ENCODE measurements around the gene SIT1.

The SIT1 gene

GRCh38 chr9:35657546-35658136 lies 6.9 kb upstream of the SIT1 start, which contains the start of gene RMRP:
Gene RMRP, minus strand, starts transcription at chr9:35658019.
- peaks cover 5% of the 10 kb centered on the region for H3K27me3 Mint-ChIP-seq (ENCODE audit: low read depth)
- H3K4me3 Mint-ChIP-seq = peak within 1 kb of the TSS; percentile 78 to 88 (median 84)
- H3K36me3 Mint-ChIP-seq (ENCODE audit: low read depth) = peaks cover 27% of the 10 kb centered on the region
- peak; percentile 28 to 55 (median 39) for TF ChIP-seq CTCF (IDR thresholded peaks at IDR 0.05; ENCODE audit: unreplicated experiment in 3 of 3)
- peaks cover 43% of the 10 kb centered on the region for H3K4me1 Mint-ChIP-seq
- H3K9me3 Mint-ChIP-seq = no peaks in the 10 kb centered on the region
- H3K27ac Mint-ChIP-seq = peak within 1 kb of the TSS; percentile 99

DNA sequence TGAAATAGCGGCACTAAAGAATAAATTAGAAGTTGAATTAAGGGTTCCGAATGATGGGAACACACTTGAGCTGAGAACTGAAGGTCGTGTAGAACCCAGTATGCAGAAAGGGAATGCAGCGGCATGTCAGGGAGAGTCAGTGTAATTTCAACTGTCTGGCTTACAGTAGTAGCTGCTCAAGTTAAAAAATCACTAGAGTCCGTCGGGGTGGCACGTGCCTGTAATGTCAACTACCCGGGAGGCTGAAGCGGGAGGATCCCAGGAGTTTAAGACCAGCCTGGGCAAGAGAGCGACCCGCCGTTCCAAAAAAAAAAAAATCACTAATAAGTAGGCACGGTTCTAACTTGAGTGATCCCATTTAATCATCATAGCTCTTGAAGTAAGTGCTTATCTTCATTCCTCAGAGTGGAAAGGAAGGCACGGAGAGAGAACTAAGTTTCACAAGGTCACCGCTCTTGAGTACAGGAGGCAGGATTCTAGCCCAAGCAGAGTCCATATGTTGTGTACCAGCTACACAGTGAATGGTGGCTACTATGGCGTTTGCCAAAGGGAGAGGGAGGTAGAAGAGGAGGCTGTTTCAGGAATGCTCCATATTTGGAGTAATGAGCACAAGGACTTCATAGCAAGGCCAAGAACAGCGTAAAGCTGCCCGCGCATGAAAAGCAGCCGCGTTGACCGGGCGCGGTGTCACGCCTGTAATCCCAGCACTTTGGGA lies 6.3 kb upstream of the SIT1 start:
- Mint-ChIP-seq H3K4me3 (peak overlapping the region; percentile 78 to 84 (median 80)), H3K27me3 (ENCODE audit: low read depth) (peaks cover 5% of the 10 kb centered on the region), H3K4me1 (peaks cover 37% of the 10 kb centered on the region), H3K27ac (peak overlapping the region; percentile 99), H3K36me3 (ENCODE audit: low read depth) (peaks cover 23% of the 10 kb centered on the region), H3K9me3 (no peaks in the 10 kb centered on the region)
- TF ChIP-seq CTCF (IDR thresholded peaks at IDR 0.05; ENCODE audit: unreplicated experiment in 3 of 3) = no peak

- Mint-ChIP-seq H3K27ac (peak overlapping the region; percentile 99), H3K4me3 (peak overlapping the region; percentile 78 to 84 (median 80)), H3K4me1 (peaks cover 34% of the 10 kb centered on the region), H3K9me3 (no peaks in the 10 kb centered on the region), H3K27me3 (ENCODE audit: low read depth) (peaks cover 8% of the 10 kb centered on the region), H3K36me3 (ENCODE audit: low read depth) (peaks cover 20% of the 10 kb centered on the region)
- TF ChIP-seq CTCF (IDR thresholded peaks at IDR 0.05; ENCODE audit: unreplicated experiment in 3 of 3) = no peak
Measured at GRCh38 chr9:35656348-35656747, 5.6 kb upstream of the SIT1 start.

- Mint-ChIP-seq H3K4me1 (peaks cover 13% of the 10 kb centered on the region), H3K4me3 (no peak overlapping the region)
Measured at GRCh38 chr9:35653611-35654010, 2.9 kb upstream of the SIT1 start.

DNA sequence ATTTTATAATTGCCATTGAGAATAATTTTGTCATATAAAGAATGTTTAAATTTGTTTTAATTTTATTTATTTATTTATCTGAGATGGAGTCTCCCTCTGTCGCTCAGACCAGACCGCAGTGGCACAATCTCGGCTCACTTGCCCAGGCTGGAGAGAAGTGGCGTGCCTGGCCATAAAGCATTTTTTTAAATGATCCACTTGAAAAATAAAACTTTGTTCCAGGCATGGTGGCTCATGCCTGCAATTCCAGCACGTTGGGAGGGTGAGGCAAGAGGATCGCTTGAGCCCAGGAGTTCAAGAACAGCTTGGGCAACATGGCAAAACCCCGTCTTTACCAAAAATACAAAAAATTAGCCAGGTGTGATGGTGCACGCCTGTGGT lies 2.1 kb upstream of the SIT1 start:
- Mint-ChIP-seq H3K4me1 (peaks cover 21% of the 10 kb centered on the region), H3K9me3 (no peaks in the 10 kb centered on the region), H3K4me3 (no peak overlapping the region), H3K27ac (no peak overlapping the region), H3K36me3 (ENCODE audit: low read depth) (no peaks in the 10 kb centered on the region), H3K27me3 (ENCODE audit: low read depth) (peaks cover 5% of the 10 kb centered on the region)
- no peak for TF ChIP-seq CTCF (IDR thresholded peaks at IDR 0.05; ENCODE audit: unreplicated experiment in 3 of 3)

More at GRCh38 chr9:35653611-35654010, 2.9 kb upstream of the SIT1 start:
- no peak overlapping the region for H3K27ac Mint-ChIP-seq
- TF ChIP-seq CTCF (IDR thresholded peaks at IDR 0.05; ENCODE audit: unreplicated experiment in 3 of 3) = no peak
- peaks cover 8% of the 10 kb centered on the region for H3K27me3 Mint-ChIP-seq (ENCODE audit: low read depth)
- no peaks in the 10 kb centered on the region for H3K9me3 Mint-ChIP-seq
- H3K36me3 Mint-ChIP-seq (ENCODE audit: low read depth) = no peaks in the 10 kb centered on the region
